GM23338 (cell line): ENCODE results near the gene LST1. TPM values are rescaled to one million over a fixed set of nuclear protein-coding genes. Genes with fewer than 3 reads are reported as not detected.

ENCODE experiments used
- ATAC-seq: fragments of 200-7000 bp; cut with Tn5 transposase; 3 replicates; pipeline ENCODE4 v1.9.1; 2020
- DNase-seq: peaks from one replicate; pipeline ENCODE4 v3.0.0-alpha.2; 2015; ENCODE audit warnings: low spot score
- H2AFZ ChIP-seq: fragments of 200-600 bp; sonication (generic); 2 replicates; pipeline ENCODE4 v1.8.0; 2016; ENCODE audit warnings: antibody characterized with exemption, mild to moderate bottlenecking, moderate library complexity
- H3F3A ChIP-seq: fragments of 200-600 bp; sonication (generic); replicated peaks from 2 replicates; pipeline ENCODE4 v1.8.0; 2017; ENCODE audit warnings: antibody characterized with exemption, mixed run types, low read depth
- H3K27ac ChIP-seq: fragments of 200-600 bp; sonication (generic); 2 replicates; pipeline ENCODE4 v1.6.1; 2016; ENCODE audit warnings: low read depth
- H3K27me3 ChIP-seq: fragments of 200-600 bp; sonication (generic); 2 replicates; pipeline ENCODE4 v1.8.0; 2016; ENCODE audit warnings: mild to moderate bottlenecking, mixed run types, moderate library complexity; ENCODE audit not compliant: insufficient read depth
- H3K36me3 ChIP-seq: fragments of 200-600 bp; sonication (generic); 2 replicates; pipeline ENCODE4 v1.8.0; 2016; ENCODE audit warnings: mild to moderate bottlenecking; ENCODE audit not compliant: insufficient read depth
- H3K4me1 ChIP-seq: fragments of 200-600 bp; sonication (generic); 2 replicates; pipeline ENCODE4 v1.8.0; 2016; ENCODE audit warnings: mild to moderate bottlenecking, moderate library complexity; ENCODE audit not compliant: insufficient read depth
- H3K4me2 ChIP-seq: fragments of 200-600 bp; sonication (generic); 2 replicates; pipeline ENCODE4 v1.7.1; 2017; ENCODE audit warnings: mixed run types
- H3K4me3 ChIP-seq: fragments of 200-600 bp; sonication (generic); 2 replicates; pipeline ENCODE4 v1.6.1; 2016; ENCODE audit warnings: mixed run types
- H3K79me2 ChIP-seq: fragments of 200-600 bp; sonication (generic); replicated peaks from 2 replicates; pipeline ENCODE4 v1.8.0; 2017; ENCODE audit warnings: mild to moderate bottlenecking; ENCODE audit not compliant: insufficient read depth
- H3K9me2 ChIP-seq: fragments of 200-600 bp; sonication (generic); 2 replicates; pipeline ENCODE4 v1.8.0; 2017; ENCODE audit not compliant: insufficient read depth
- H4K20me1 ChIP-seq: fragments of 200-600 bp; sonication (generic); replicated peaks from 2 replicates; pipeline ENCODE4 v1.8.0; 2017; ENCODE audit warnings: mild to moderate bottlenecking; ENCODE audit not compliant: insufficient read depth
- H3K27ac Mint-ChIP-seq: 2 replicates; pipeline ENCODE4 v1.8.0; 2020; ENCODE audit warnings: inconsistent platforms, mild to moderate bottlenecking, moderate library complexity, mixed read lengths
- H3K27me3 Mint-ChIP-seq: 3 replicates; pipeline ENCODE4 v1.8.0; 2022; ENCODE audit warnings: low read depth, mild to moderate bottlenecking, moderate library complexity, mixed read lengths, inconsistent platforms; ENCODE audit not compliant: insufficient read depth, poor library complexity
- H3K36me3 Mint-ChIP-seq: 3 replicates; pipeline ENCODE4 v1.8.0; 2021; ENCODE audit warnings: low read depth, mild to moderate bottlenecking, inconsistent platforms, moderate library complexity, mixed read lengths
- H3K4me1 Mint-ChIP-seq: 3 replicates; pipeline ENCODE4 v1.8.0; 2020; ENCODE audit warnings: mild to moderate bottlenecking, inconsistent platforms, mixed read lengths
- H3K4me3 Mint-ChIP-seq: 3 replicates; pipeline ENCODE4 v1.8.0; 2021; ENCODE audit warnings: moderate library complexity, mild to moderate bottlenecking, inconsistent platforms, mixed read lengths
- H3K9me3 Mint-ChIP-seq: 3 replicates; pipeline ENCODE4 v1.8.0; 2020; ENCODE audit warnings: moderate library complexity, mild to moderate bottlenecking, inconsistent platforms, mixed read lengths
- CREB1 ChIP-seq: fragments of 250-450 bp; sonication (Bioruptor Pico); IDR thresholded peaks from 2 replicates; pipeline ENCODE4 v1.5.0; 2020; ENCODE audit warnings: low read depth, mild to moderate bottlenecking, moderate library complexity
- EZH2 ChIP-seq: fragments of 200-600 bp; sonication (generic); IDR thresholded peaks from one replicate; pipeline ENCODE4 v1.8.0; 2017; ENCODE audit warnings: antibody characterized with exemption, mild to moderate bottlenecking, low read depth; ENCODE audit not compliant: unreplicated experiment
- JUNB ChIP-seq: IDR thresholded peaks from one replicate; pipeline ENCODE4 v1.6.1; 2016; ENCODE audit warnings: antibody characterized with exemption; ENCODE audit not compliant: unreplicated experiment
- NANOG ChIP-seq: IDR thresholded peaks from 2 replicates; pipeline ENCODE4 v1.6.1; 2016; ENCODE audit warnings: antibody characterized with exemption, borderline replicate concordance
- POLR2AphosphoS5 ChIP-seq: IDR thresholded peaks from 2 replicates; pipeline ENCODE4 v1.6.1; 2016; ENCODE audit warnings: antibody characterized with exemption, low read depth
- STAT1 ChIP-seq: IDR thresholded peaks from one replicate; pipeline ENCODE4 v1.6.1; 2016; ENCODE audit warnings: antibody characterized with exemption; ENCODE audit not compliant: unreplicated experiment
- ZNF114 ChIP-seq: fragments of 250-450 bp; sonication (Bioruptor Pico); IDR thresholded peaks from 2 replicates; pipeline ENCODE4 v1.5.0; 2020; ENCODE audit warnings: mild to moderate bottlenecking, moderate library complexity
- ZNF331 ChIP-seq: fragments of 250-450 bp; sonication (Bioruptor Pico); IDR thresholded peaks from 2 replicates; pipeline ENCODE4 v1.5.0; 2020; ENCODE audit warnings: low read depth, mild to moderate bottlenecking, moderate library complexity
- polyA plus RNA-seq: library from polyadenylated mRNA; unstranded; fragments of >200 nt; fragmentation: Nextera tagmentation; extraction: Ambion mirVana; gene quantifications from 2 replicates; pipeline ENCODE4 v1.2.1, GENCODE V29; 2016
- total RNA-seq: library from RNA; depleted of rRNA; stranded (reverse); fragments of >200 nt; shearing (Covaris generic); gene quantifications from 2 replicates; pipeline ENCODE4 v1.2.3, GENCODE V29; 2014
- TF ChIP-seq, protein P1 (sequence below): IDR thresholded peaks from 2 replicates; pipeline ENCODE4 v1.6.1; 2016; ENCODE audit warnings: antibody characterized with exemption
- TF ChIP-seq, protein P2 (sequence below), 2 experiments: fragments of 200-600 bp in 1 of 2; sonication (generic) in 1 of 2; conservative IDR thresholded peaks; 2 replicates each; pipeline versions ENCODE4 v1.5.1 to v1.6.1; 2016 to 2017; ENCODE audit warnings: antibody characterized with exemption in 2 of 2, low read depth in 2 of 2, mild to moderate bottlenecking in 2 of 2, moderate library complexity in 1 of 2
- TF ChIP-seq, protein P3 (sequence below): IDR thresholded peaks from one replicate; pipeline ENCODE4 v1.6.1; 2018; ENCODE audit warnings: antibody characterized with exemption; ENCODE audit not compliant: unreplicated experiment

The LST1 gene
- total and polyA plus RNA-seq, 2 experiments from 2014 or later: 0.37 TPM; not detected in 1

GRCh38 chr6:31574106-31575061, 11.7 kb upstream of the LST1 start:
- peaks cover 22% of the 10 kb centered on the region for H3K27me3 Mint-ChIP-seq
- ATAC-seq: peak; percentile 61

DNA sequence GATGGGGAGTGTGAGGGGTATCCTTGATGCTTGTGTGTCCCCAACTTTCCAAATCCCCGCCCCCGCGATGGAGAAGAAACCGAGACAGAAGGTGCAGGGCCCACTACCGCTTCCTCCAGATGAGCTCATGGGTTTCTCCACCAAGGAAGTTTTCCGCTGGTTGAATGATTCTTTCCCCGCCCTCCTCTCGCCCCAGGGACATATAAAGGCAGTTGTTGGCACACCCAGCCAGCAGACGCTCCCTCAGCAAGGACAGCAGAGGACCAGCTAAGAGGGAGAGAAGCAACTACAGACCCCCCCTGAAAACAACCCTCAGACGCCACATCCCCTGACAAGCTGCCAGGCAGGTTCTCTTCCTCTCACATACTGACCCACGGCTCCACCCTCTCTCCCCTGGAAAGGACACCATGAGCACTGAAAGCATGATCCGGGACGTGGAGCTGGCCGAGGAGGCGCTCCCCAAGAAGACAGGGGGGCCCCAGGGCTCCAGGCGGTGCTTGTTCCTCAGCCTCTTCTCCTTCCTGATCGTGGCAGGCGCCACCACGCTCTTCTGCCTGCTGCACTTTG, 10.7 kb upstream of the LST1 start, which contains the start of gene TNF:
Gene TNF (plus strand): TSS at position 231 of the 567 bp plus-strand sequence. CDS start 177 bp downstream, at position 408.
- no peak within 1 kb of the TSS for H3K27ac Mint-ChIP-seq
- DNase-seq (no peak), ATAC-seq (no peak)
- Histone ChIP-seq H2AFZ (no peak within 1 kb of the TSS), H4K20me1 (no peaks in the 10 kb centered on the region), H3K4me3 (no peak within 1 kb of the TSS), H3K27me3 (peaks cover 6% of the 10 kb centered on the region), H3K79me2 (no peaks in the 10 kb centered on the region), H3K4me2 (no peak within 1 kb of the TSS), H3F3A (no peaks in the 10 kb centered on the region), H3K9me2 (no peaks in the 10 kb centered on the region), H3K27ac (no peak within 1 kb of the TSS), H3K4me1 (no peaks in the 10 kb centered on the region), H3K36me3 (no peaks in the 10 kb centered on the region)
- no peak within 1 kb of the TSS for H3K4me3 Mint-ChIP-seq
- no peaks in the 10 kb centered on the region; the same call in 2 of the 3 replicates for H3K9me3 Mint-ChIP-seq
- peaks cover 29% of the 10 kb centered on the region for H3K27me3 Mint-ChIP-seq
- H3K36me3 Mint-ChIP-seq: no peaks in the 10 kb centered on the region; the same call in 2 of the 3 replicates
- H3K4me1 Mint-ChIP-seq: peaks cover 14% of the 10 kb centered on the region
- TF ChIP-seq, protein P1, sequence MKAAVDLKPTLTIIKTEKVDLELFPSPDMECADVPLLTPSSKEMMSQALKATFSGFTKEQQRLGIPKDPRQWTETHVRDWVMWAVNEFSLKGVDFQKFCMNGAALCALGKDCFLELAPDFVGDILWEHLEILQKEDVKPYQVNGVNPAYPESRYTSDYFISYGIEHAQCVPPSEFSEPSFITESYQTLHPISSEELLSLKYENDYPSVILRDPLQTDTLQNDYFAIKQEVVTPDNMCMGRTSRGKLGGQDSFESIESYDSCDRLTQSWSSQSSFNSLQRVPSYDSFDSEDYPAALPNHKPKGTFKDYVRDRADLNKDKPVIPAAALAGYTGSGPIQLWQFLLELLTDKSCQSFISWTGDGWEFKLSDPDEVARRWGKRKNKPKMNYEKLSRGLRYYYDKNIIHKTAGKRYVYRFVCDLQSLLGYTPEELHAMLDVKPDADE: no peak
- TF ChIP-seq EZH2 (no peak), ZNF331 (CRISPR knock-in tag) (no peak), ZNF114 (CRISPR knock-in tag) (no peak), POLR2AphosphoS5 (no peak), CREB1 (CRISPR knock-in tag) (no peak), STAT1 (no peak), JUNB (no peak)
- TF ChIP-seq, protein P2, sequence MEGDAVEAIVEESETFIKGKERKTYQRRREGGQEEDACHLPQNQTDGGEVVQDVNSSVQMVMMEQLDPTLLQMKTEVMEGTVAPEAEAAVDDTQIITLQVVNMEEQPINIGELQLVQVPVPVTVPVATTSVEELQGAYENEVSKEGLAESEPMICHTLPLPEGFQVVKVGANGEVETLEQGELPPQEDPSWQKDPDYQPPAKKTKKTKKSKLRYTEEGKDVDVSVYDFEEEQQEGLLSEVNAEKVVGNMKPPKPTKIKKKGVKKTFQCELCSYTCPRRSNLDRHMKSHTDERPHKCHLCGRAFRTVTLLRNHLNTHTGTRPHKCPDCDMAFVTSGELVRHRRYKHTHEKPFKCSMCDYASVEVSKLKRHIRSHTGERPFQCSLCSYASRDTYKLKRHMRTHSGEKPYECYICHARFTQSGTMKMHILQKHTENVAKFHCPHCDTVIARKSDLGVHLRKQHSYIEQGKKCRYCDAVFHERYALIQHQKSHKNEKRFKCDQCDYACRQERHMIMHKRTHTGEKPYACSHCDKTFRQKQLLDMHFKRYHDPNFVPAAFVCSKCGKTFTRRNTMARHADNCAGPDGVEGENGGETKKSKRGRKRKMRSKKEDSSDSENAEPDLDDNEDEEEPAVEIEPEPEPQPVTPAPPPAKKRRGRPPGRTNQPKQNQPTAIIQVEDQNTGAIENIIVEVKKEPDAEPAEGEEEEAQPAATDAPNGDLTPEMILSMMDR (conservative IDR thresholded peaks at IDR 0.05; ENCODE audit: low read depth in 2 of 2): no peak

More at GRCh38 chr6:31574106-31575061, 11.7 kb upstream of the LST1 start:
- Histone ChIP-seq H4K20me1 (no peaks in the 10 kb centered on the region), H2AFZ (0 out of 2 replicates have a peak overlapping the region, but pooled peaks have one; percentile 47), H3K4me3 (no peak overlapping the region), H3K4me2 (no peak overlapping the region), H3K36me3 (no peaks in the 10 kb centered on the region), H3K79me2 (no peaks in the 10 kb centered on the region), H3K27me3 (no peaks in the 10 kb centered on the region), H3K4me1 (no peaks in the 10 kb centered on the region), H3F3A (no peaks in the 10 kb centered on the region), H3K9me2 (no peaks in the 10 kb centered on the region), H3K27ac (no peak overlapping the region)
- no peak overlapping the region for H3K27ac Mint-ChIP-seq
- peaks cover 11% of the 10 kb centered on the region for H3K4me1 Mint-ChIP-seq
- TF ChIP-seq, protein P3, sequence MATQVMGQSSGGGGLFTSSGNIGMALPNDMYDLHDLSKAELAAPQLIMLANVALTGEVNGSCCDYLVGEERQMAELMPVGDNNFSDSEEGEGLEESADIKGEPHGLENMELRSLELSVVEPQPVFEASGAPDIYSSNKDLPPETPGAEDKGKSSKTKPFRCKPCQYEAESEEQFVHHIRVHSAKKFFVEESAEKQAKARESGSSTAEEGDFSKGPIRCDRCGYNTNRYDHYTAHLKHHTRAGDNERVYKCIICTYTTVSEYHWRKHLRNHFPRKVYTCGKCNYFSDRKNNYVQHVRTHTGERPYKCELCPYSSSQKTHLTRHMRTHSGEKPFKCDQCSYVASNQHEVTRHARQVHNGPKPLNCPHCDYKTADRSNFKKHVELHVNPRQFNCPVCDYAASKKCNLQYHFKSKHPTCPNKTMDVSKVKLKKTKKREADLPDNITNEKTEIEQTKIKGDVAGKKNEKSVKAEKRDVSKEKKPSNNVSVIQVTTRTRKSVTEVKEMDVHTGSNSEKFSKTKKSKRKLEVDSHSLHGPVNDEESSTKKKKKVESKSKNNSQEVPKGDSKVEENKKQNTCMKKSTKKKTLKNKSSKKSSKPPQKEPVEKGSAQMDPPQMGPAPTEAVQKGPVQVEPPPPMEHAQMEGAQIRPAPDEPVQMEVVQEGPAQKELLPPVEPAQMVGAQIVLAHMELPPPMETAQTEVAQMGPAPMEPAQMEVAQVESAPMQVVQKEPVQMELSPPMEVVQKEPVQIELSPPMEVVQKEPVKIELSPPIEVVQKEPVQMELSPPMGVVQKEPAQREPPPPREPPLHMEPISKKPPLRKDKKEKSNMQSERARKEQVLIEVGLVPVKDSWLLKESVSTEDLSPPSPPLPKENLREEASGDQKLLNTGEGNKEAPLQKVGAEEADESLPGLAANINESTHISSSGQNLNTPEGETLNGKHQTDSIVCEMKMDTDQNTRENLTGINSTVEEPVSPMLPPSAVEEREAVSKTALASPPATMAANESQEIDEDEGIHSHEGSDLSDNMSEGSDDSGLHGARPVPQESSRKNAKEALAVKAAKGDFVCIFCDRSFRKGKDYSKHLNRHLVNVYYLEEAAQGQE: no peak
- TF ChIP-seq STAT1 (no peak), NANOG (no peak)
- TF ChIP-seq, protein P2 (conservative IDR thresholded peaks at IDR 0.05; ENCODE audit: low read depth in 2 of 2): peak; percentile 23 to 49; a peak in 3 of 4 replicates
- no peak overlapping the region for H3K4me3 Mint-ChIP-seq
- no peaks in the 10 kb centered on the region; the same call in 2 of the 3 replicates for H3K36me3 Mint-ChIP-seq
- no peak for DNase-seq
- no peaks in the 10 kb centered on the region; the same call in 2 of the 3 replicates for H3K9me3 Mint-ChIP-seq
